Ascending aorta (tissue), 2 donors: Measurements from ENCODE around the gene OR10H3. TPM values are rescaled to one million over a fixed set of nuclear protein-coding genes. Genes with fewer than 3 reads are reported as not detected.
"Not testable (repeated sequence)": the region's sequence is repeated elsewhere in the genome, so short reads cannot be mapped to it uniquely, and the experiment has no call there.

ENCODE experiments used
- DNase-seq, 2 donors: peaks; one replicate each; pipeline ENCODE4 v3.0.0-alpha.2; 2019; ENCODE audit warnings: low spot score in 2 of 2
- H3K27ac ChIP-seq, 2 donors: fragments of 200-600 bp; sonication (generic); one replicate each; pipeline ENCODE4 v1.5.1; 2016 to 2017; ENCODE audit warnings: mild to moderate bottlenecking in 1 of 2
- H3K27me3 ChIP-seq: fragments of 200-600 bp; sonication (generic); one replicate; pipeline ENCODE4 v1.5.1; 2017
- H3K36me3 ChIP-seq, 2 donors: fragments of 200-600 bp; sonication (generic); one replicate each; pipeline ENCODE4 v1.5.1; 2016
- H3K4me1 ChIP-seq, 2 donors: fragments of 200-600 bp; sonication (generic); one replicate each; pipeline ENCODE4 v1.5.1; 2016 to 2017; ENCODE audit warnings: mild to moderate bottlenecking in 1 of 2
- H3K4me3 ChIP-seq, 2 donors: fragments of 200-600 bp; sonication (generic); one replicate each; pipeline ENCODE4 v1.5.1; 2016 to 2017; ENCODE audit warnings: mild to moderate bottlenecking in 1 of 2
- H3K9me3 ChIP-seq, 2 donors: fragments of 200-600 bp; sonication (generic); one replicate each; pipeline ENCODE4 v1.5.1; 2016
- CTCF ChIP-seq, 3 experiments: fragments of 200-600 bp in 2 of 3; fragments of 450-650 bp in 1 of 3; sonication (generic) in 2 of 3; IDR thresholded peaks; one replicate each; pipeline ENCODE4 v1.5.1; 2016 to 2019; ENCODE audit warnings: antibody characterized with exemption in 3 of 3, mild to moderate bottlenecking in 1 of 3, moderate library complexity in 1 of 3
- intact Hi-C: fragments of 100-400 bp; cut with DNase I; formaldehyde crosslinking; loops from one replicate; pipeline ENCODE4 v1.15.1; 2023
- total RNA-seq: library from RNA; depleted of rRNA; stranded (reverse); fragments of >200 nt; gene quantifications from one replicate; pipeline ENCODE4 v1.1.0, GENCODE V29; 2016

Gene OR10H3
- total RNA-seq, 1 donor from 2014 or later, result not detected

GRCh38 chr19:15769586-15769985 is 31.8 kb downstream of the OR10H3 start:
- Histone ChIP-seq H3K36me3 (peaks cover 4 to 13% of the 10 kb centered on the region in 2 donors), H3K4me3 (no peak overlapping the region), H3K27ac (no peak overlapping the region), H3K27me3 (no peaks in the 10 kb centered on the region), H3K9me3 (no peaks in the 10 kb centered on the region), H3K4me1 (no peaks in the 10 kb centered on the region)
- intact Hi-C loops, result no loop called here
- no peak for DNase-seq
- no peak for TF ChIP-seq CTCF (IDR thresholded peaks at IDR 0.05)

- intact Hi-C loops, DNase-seq: not testable (repeated sequence)
Observed at GRCh38 chr19:15774159-15774558, 36.4 kb downstream of the OR10H3 start.

GRCh38 chr19:15775249-15775648 is 37.5 kb downstream of the OR10H3 start:
- Histone ChIP-seq H3K9me3 (no peaks in the 10 kb centered on the region), H3K4me3 (no peak overlapping the region), H3K36me3 (peaks cover 0 to 2% of the 10 kb centered on the region in 2 donors), H3K4me1 (peaks cover 2 to 8% of the 10 kb centered on the region in 2 donors), H3K27me3 (no peaks in the 10 kb centered on the region), H3K27ac (no peak overlapping the region)
- intact Hi-C loops, result no loop called here
- TF ChIP-seq CTCF (IDR thresholded peaks at IDR 0.05), result no peak
- no peak for DNase-seq

More at GRCh38 chr19:15774159-15774558, 36.4 kb downstream of the OR10H3 start:
- not testable (repeated sequence) for H3K27ac ChIP-seq, H3K4me1 ChIP-seq, H3K9me3 ChIP-seq, H3K27me3 ChIP-seq, H3K36me3 ChIP-seq, H3K4me3 ChIP-seq

- DNase-seq, result no peak
Observed at GRCh38 chr19:15776264-15776663, 38.5 kb downstream of the OR10H3 start.

GRCh38 chr19:15776991-15777970 is 39.5 kb downstream of the OR10H3 start:
- H3K4me3 ChIP-seq, result no peak overlapping the region
- DNase-seq, result no peak
- peaks cover 5 to 11% of the 10 kb centered on the region in 2 donors for H3K4me1 ChIP-seq
- no peaks in the 10 kb centered on the region for H3K36me3 ChIP-seq
- H3K27ac ChIP-seq, result no peak overlapping the region
- intact Hi-C loops, result no loop called here
- H3K9me3 ChIP-seq, result no peaks in the 10 kb centered on the region
- TF ChIP-seq CTCF (IDR thresholded peaks at IDR 0.05), result no peak
- no peaks in the 10 kb centered on the region for H3K27me3 ChIP-seq

More at GRCh38 chr19:15776264-15776663, 38.5 kb downstream of the OR10H3 start:
- H3K27me3 ChIP-seq, result no peaks in the 10 kb centered on the region
- H3K36me3 ChIP-seq, result peaks cover 0 to under 1% of the 10 kb centered on the region in 2 donors
- no peaks in the 10 kb centered on the region for H3K9me3 ChIP-seq
- H3K4me3 ChIP-seq, result no peak overlapping the region
- no peak overlapping the region for H3K27ac ChIP-seq
- H3K4me1 ChIP-seq, result peaks cover 5 to 11% of the 10 kb centered on the region in 2 donors
- intact Hi-C loops, result no loop called here
- TF ChIP-seq CTCF (IDR thresholded peaks at IDR 0.05), result no peak
